Kidney (tissue), 14 donors: ENCODE measurements around the gene IRF2BP2. TPM values are rescaled to one million over a fixed set of nuclear protein-coding genes. Genes with fewer than 3 reads are reported as not detected.

Experiments
- DNase-seq, 5 donors: peaks; one replicate each; pipeline ENCODE4 v3.0.0-alpha.2; 2013 to 2020
- FAIRE-seq: peaks from 2 replicates; lab custom pipeline; 2012; peaks lifted over from hg19 to GRCh38; lab: Jason Lieb, UNC
- H3K27ac ChIP-seq, 2 donors: one replicate each; pipeline ENCODE4 v1.7.0; 2013; ENCODE audit warnings: low read depth in 2 of 2, low read length in 2 of 2, inconsistent platforms in 1 of 2
- H3K27me3 ChIP-seq: one replicate; pipeline ENCODE4 v1.7.1; 2013; ENCODE audit warnings: low read length, inconsistent platforms; ENCODE audit not compliant: control insufficient read depth, insufficient read depth
- H3K36me3 ChIP-seq, 3 donors: one replicate each; pipeline versions ENCODE4 v1.7.0 to v1.7.1; 2013; ENCODE audit warnings: low read length in 3 of 3, control low read depth in 1 of 3, inconsistent platforms in 1 of 3; ENCODE audit not compliant: insufficient read depth in 3 of 3, control insufficient read depth in 2 of 3
- H3K4me1 ChIP-seq, 3 donors: one replicate each; pipeline versions ENCODE4 v1.7.0 to v1.7.1; 2013; ENCODE audit warnings: low read length in 3 of 3, inconsistent platforms in 1 of 3, low read depth in 1 of 3; ENCODE audit not compliant: control insufficient read depth in 2 of 3, insufficient read depth in 2 of 3
- H3K4me3 ChIP-seq, 3 donors: one replicate each; pipeline versions ENCODE4 v1.7.0 to v1.8.1; 2013; ENCODE audit warnings: low read length in 3 of 3, control low read depth in 1 of 3, inconsistent platforms in 1 of 3
- H3K9ac ChIP-seq, 3 donors: one replicate each; pipeline versions ENCODE4 v1.7.0 to v1.7.1; 2013; ENCODE audit warnings: low read length in 3 of 3, control low read depth in 1 of 3, inconsistent platforms in 1 of 3
- H3K9me3 ChIP-seq, 3 donors: one replicate each; pipeline versions ENCODE4 v1.7.0 to v1.7.1; 2013; ENCODE audit warnings: low read length in 3 of 3, control low read depth in 1 of 3, inconsistent platforms in 1 of 3; ENCODE audit not compliant: control insufficient read depth in 2 of 3, insufficient read depth in 1 of 3
- CTCF ChIP-seq: IDR thresholded peaks from 3 replicates; pipeline ENCODE4 v1.5.1; 2012; ENCODE audit warnings: mild to moderate bottlenecking, moderate library complexity, borderline replicate concordance; ENCODE audit not compliant: insufficient read depth; ENCODE audit errors: extremely low read depth
- intact Hi-C: fragments of 100-400 bp; cut with DNase I; formaldehyde crosslinking; loops from one replicate; pipeline ENCODE4 v1.11.1; 2022
- polyA plus RNA-seq: library from polyadenylated mRNA; stranded (reverse); fragments of 350-450 nt; fragmentation: Illumina TruSeq; extraction: RNeasy Lipid Tissue Mini Kit (QIAGEN cat#74804); gene quantifications from one replicate; pipeline ENCODE4 v1.2.3, GENCODE V29; 2014; ENCODE audit warnings: low read depth, low replicate concordance; ENCODE audit not compliant: insufficient read depth
- total RNA-seq: library from RNA; stranded (reverse); fragmentation: NEBNext Ultra II Directional; extraction: Animal tissue kit (Norgen Biotek cat#: 25700); gene quantifications from one replicate; pipeline ENCODE4 v1.2.1, GENCODE V29; 2021
- donor health status: control.
- donor health status: control.
- donor health status: control.
- donor health status: control.
- donor health status: control.
- donor health status: DM: yes; HTN: yes; CAD: no.
- donor health status: Normal renal cell carcinoma (clear cell type).

Gene IRF2BP2
- total and polyA plus RNA-seq, 2 donors from 2014 or later = 53.8 to 130 TPM

GRCh38 chr1:234568345-234568744 lies 41.6 kb downstream of the IRF2BP2 start:
- FAIRE-seq (no peak), DNase-seq (no peak)
- intact Hi-C loops = no loop called here
- Histone ChIP-seq H3K9me3 (no peaks in the 10 kb centered on the region), H3K4me1 (no peaks in the 10 kb centered on the region), H3K36me3 (no peaks in the 10 kb centered on the region), H3K9ac (no peak overlapping the region), H3K4me3 (no peak overlapping the region), H3K27me3 (no peaks in the 10 kb centered on the region), H3K27ac (no peak overlapping the region)
- TF ChIP-seq CTCF = no peak

DNA sequence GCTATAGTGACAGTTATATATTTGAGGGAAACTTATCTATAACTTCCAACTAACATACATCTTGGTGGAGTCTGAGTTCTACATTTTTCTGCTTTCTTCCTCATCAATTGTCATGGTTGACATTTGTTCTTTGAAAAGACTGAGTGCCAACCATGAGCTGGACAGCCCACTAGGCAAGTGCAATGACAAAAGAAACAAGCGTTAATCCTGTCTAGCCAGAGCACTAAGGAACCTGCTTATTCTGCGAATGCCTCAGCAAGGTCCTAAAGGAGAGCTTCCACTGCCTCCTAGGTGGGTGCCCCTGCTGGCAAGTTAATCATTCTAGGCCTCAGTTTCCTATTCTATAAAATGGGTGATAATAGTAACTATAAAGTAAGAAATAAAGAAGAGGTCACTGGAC lies 44.8 kb downstream of the IRF2BP2 start:
- H3K4me1 ChIP-seq = no peaks in the 10 kb centered on the region
- DNase-seq = no peak
- H3K9me3 ChIP-seq = no peaks in the 10 kb centered on the region
- no peak overlapping the region for H3K4me3 ChIP-seq
- FAIRE-seq = no peak
- no peak overlapping the region for H3K27ac ChIP-seq
- no peak overlapping the region for H3K9ac ChIP-seq
- no peaks in the 10 kb centered on the region for H3K27me3 ChIP-seq
- intact Hi-C loops = no loop called here
- no peak for TF ChIP-seq CTCF
- no peaks in the 10 kb centered on the region for H3K36me3 ChIP-seq

DNA sequence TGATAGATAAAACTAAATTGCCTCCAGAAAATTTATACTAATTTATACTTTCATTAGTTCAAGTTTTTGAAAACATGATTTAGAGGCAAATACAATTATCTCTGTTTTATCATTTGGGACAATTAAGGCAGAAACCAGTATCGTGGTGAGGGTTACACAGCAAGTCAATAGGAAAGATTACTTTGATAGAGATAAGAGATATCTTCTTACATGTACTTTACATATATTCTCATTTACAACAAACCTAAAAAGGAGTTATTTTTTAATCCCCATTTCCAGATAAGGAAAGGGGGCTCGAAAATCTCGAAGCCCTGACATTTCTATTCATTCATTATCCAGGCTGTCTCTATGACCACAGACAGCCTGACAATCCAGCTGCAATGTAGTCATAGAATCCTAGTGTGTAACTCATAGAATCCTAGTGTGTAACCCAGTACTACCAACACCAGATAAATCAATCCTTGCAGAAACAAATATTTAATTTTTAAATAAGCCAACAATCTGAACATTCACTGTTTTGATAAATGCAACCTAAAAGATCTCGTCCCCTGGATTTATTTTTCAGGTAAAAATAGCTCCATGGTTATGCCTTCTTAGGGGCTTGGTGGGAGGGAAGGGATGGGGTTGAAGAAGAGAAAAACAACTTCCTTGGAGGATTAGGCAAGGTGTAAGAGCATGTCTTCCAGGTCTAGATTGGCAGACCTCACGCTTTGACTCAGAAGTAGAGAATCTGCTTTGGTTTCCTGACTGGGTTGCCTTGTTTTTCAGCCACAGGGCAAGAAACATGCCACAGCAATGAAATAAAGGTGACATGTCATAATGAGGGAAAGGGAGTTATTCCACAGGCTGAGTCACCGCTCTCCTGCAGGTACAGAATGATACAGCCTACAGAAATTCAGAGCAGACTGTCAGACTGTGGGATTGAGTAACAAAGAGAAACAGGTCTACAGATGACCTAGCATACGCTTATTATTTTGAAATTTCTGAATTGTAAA lies 45.6 kb downstream of the IRF2BP2 start:
- Histone ChIP-seq H3K4me1 (no peaks in the 10 kb centered on the region), H3K27me3 (no peaks in the 10 kb centered on the region), H3K4me3 (no peak overlapping the region), H3K27ac (no peak overlapping the region), H3K36me3 (no peaks in the 10 kb centered on the region), H3K9me3 (no peaks in the 10 kb centered on the region), H3K9ac (no peak overlapping the region)
- no peak for FAIRE-seq
- no peak for DNase-seq
- intact Hi-C loops = no loop called here
- TF ChIP-seq CTCF = no peak
